ENCODE data around the gene CFAP20DC.

- TF ChIP-seq CTCF (IDR thresholded peaks at IDR 0.05; ENCODE audit: low read depth, low read length) (no peak), EZH2phosphoT487 (IDR thresholded peaks at IDR 0.05; ENCODE audit: low read depth) (no peak)
These were observed 250.6 kb downstream of the CFAP20DC start for GRCh38 chr3:58799271-58799670.

All from OCI-LY3 (cell line).